HEK293T (cell line): ENCODE data around the gene NEK8.

Experiments
- BHLHE40 ChIP-seq: fragments of 450-650 bp; IDR thresholded peaks from 2 replicates; pipeline ENCODE4 v1.6.1; 2016; ENCODE audit warnings: mild to moderate bottlenecking, moderate library complexity, borderline replicate concordance
- ELF4 ChIP-seq: fragments of 450-650 bp; IDR thresholded peaks from 2 replicates; pipeline ENCODE4 v1.6.1; 2017; ENCODE audit warnings: antibody characterized with exemption
- FOXA1 ChIP-seq: fragments of 450-650 bp; IDR thresholded peaks from 2 replicates; pipeline ENCODE4 v1.6.1; 2016; ENCODE audit warnings: mild to moderate bottlenecking
- FOXK2 ChIP-seq: fragments of 450-650 bp; IDR thresholded peaks from 2 replicates; pipeline ENCODE4 v1.6.1; 2016; ENCODE audit warnings: mild to moderate bottlenecking
- FOXM1 ChIP-seq: fragments of 450-650 bp; IDR thresholded peaks from 2 replicates; pipeline ENCODE4 v1.6.1; 2017; ENCODE audit warnings: mild to moderate bottlenecking, borderline replicate concordance
- HDGF ChIP-seq: fragments of 450-650 bp; IDR thresholded peaks from 2 replicates; pipeline ENCODE4 v1.6.1; 2017; ENCODE audit warnings: antibody characterized with exemption, borderline replicate concordance
- SP1 ChIP-seq: fragments of 450-650 bp; IDR thresholded peaks from 2 replicates; pipeline ENCODE4 v1.6.1; 2017
- SUZ12 ChIP-seq: fragments of 450-650 bp; IDR thresholded peaks from 2 replicates; pipeline ENCODE4 v1.6.1; 2016; ENCODE audit warnings: mild to moderate bottlenecking
- TARDBP ChIP-seq: fragments of 450-650 bp; IDR thresholded peaks from 2 replicates; pipeline ENCODE4 v1.6.1; 2016
- ZNF384 ChIP-seq: fragments of 450-650 bp; IDR thresholded peaks from 2 replicates; pipeline ENCODE4 v1.6.1; 2016

DNA sequence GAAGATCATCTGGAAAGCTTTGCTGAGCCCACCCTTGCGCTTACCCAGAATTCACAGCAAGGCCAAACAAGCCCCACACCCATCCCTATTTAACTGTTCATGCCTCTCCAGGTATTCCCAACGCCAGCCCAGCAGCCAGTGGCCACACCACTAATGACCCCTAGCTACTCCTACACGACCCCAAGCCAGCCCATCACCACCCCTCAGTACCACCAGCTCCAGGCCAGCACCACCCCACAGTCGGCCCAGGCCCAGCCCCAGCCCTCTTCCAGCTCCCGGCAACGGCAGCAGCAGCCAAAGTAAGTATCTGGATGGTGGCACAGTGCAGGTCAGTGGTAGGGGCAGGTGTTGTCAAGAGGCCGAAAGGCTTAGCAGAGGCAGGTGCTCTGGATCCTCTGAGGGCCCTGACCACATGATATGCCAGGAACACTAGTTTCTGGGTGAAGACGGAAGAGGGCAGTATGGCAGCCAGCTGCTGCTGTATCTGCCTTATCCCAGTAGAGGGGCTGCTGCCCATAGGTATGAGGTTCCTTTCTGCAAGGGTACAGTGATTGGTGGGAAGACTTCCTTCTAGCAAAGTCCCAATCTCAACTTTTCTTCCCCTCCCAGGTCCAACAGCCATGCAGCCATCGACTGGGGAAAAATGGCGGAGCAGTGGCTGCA is 27.6 kb upstream of the NEK8 start:
- TF ChIP-seq TARDBP: no peak
- no peak for TF ChIP-seq SUZ12
- no peak for TF ChIP-seq HDGF
- no peak for TF ChIP-seq FOXK2
- TF ChIP-seq SP1: no peak
- no peak for TF ChIP-seq FOXA1
- TF ChIP-seq FOXM1: no peak
- no peak for TF ChIP-seq ELF4
- no peak for TF ChIP-seq BHLHE40
- TF ChIP-seq ZNF384: no peak
